Mucosa of stomach (tissue), 1 donor: ENCODE data around the gene FERMT2.

ENCODE experiments used
- H3K27me3 ChIP-seq: one replicate; pipeline ENCODE4 v1.7.0; 2013; ENCODE audit warnings: mild to moderate bottlenecking, low read length; ENCODE audit not compliant: control insufficient read depth, insufficient read depth
- H3K36me3 ChIP-seq: one replicate; pipeline ENCODE4 v1.7.0; 2013; ENCODE audit warnings: low read length; ENCODE audit not compliant: control insufficient read depth, insufficient read depth
- H3K4me1 ChIP-seq: one replicate; pipeline ENCODE4 v1.7.0; 2013; ENCODE audit warnings: mild to moderate bottlenecking, low read length; ENCODE audit not compliant: control insufficient read depth, insufficient read depth
- H3K4me3 ChIP-seq: one replicate; pipeline ENCODE4 v1.7.0; 2013; ENCODE audit warnings: low read length
- H3K9ac ChIP-seq: one replicate; pipeline ENCODE4 v1.7.0; 2013; ENCODE audit warnings: mild to moderate bottlenecking, low read length, moderate library complexity
- H3K9me3 ChIP-seq: one replicate; pipeline ENCODE4 v1.7.0; 2013; ENCODE audit warnings: mild to moderate bottlenecking, low read length, moderate library complexity; ENCODE audit not compliant: control insufficient read depth
- donor health status: Pancreatic carcinoma.

The FERMT2 gene

GRCh38 chr14:52950898-52951680, at the start of gene FERMT2:
Gene FERMT2, minus strand, starts transcription at chr14:52951050. Its CDS starts 482 bp downstream, at chr14:52950568.
- H3K9ac ChIP-seq = peak within 1 kb of the TSS; percentile 71
- H3K9me3 ChIP-seq = no peaks in the 10 kb centered on the region
- H3K4me1 ChIP-seq = peaks cover 7% of the 10 kb centered on the region
- H3K4me3 ChIP-seq = peak within 1 kb of the TSS; percentile 58
- no peaks in the 10 kb centered on the region for H3K36me3 ChIP-seq
- peaks cover 32% of the 10 kb centered on the region for H3K27me3 ChIP-seq

- no peak overlapping the region for H3K9ac ChIP-seq
- no peaks in the 10 kb centered on the region for H3K36me3 ChIP-seq
- H3K4me3 ChIP-seq = no peak overlapping the region
- no peaks in the 10 kb centered on the region for H3K9me3 ChIP-seq
- H3K27me3 ChIP-seq = no peaks in the 10 kb centered on the region
- H3K4me1 ChIP-seq = no peaks in the 10 kb centered on the region
Observed at GRCh38 chr14:52998376-52999015, 47.6 kb upstream of the FERMT2 start.

- no peaks in the 10 kb centered on the region for H3K36me3 ChIP-seq
- no peaks in the 10 kb centered on the region for H3K9me3 ChIP-seq
- no peak overlapping the region for H3K9ac ChIP-seq
- H3K4me3 ChIP-seq = no peak overlapping the region
- no peaks in the 10 kb centered on the region for H3K27me3 ChIP-seq
- no peaks in the 10 kb centered on the region for H3K4me1 ChIP-seq
Observed at GRCh38 chr14:52996493-52996892, 45.6 kb upstream of the FERMT2 start.

GRCh38 chr14:52995998-52996397, 45.1 kb upstream of the FERMT2 start:
- Histone ChIP-seq H3K9ac (no peak overlapping the region), H3K4me3 (no peak overlapping the region), H3K27me3 (no peaks in the 10 kb centered on the region), H3K36me3 (no peaks in the 10 kb centered on the region), H3K4me1 (no peaks in the 10 kb centered on the region), H3K9me3 (no peaks in the 10 kb centered on the region)

GRCh38 chr14:52992236-52992870, 41.5 kb upstream of the FERMT2 start:
- H3K9ac ChIP-seq = no peak overlapping the region
- H3K9me3 ChIP-seq = no peaks in the 10 kb centered on the region
- no peaks in the 10 kb centered on the region for H3K36me3 ChIP-seq
- no peak overlapping the region for H3K4me3 ChIP-seq
- no peaks in the 10 kb centered on the region for H3K27me3 ChIP-seq
- no peaks in the 10 kb centered on the region for H3K4me1 ChIP-seq

GRCh38 chr14:52988139-52988538, 37.3 kb upstream of the FERMT2 start:
- H3K27me3 ChIP-seq = no peaks in the 10 kb centered on the region
- no peak overlapping the region for H3K9ac ChIP-seq
- H3K9me3 ChIP-seq = no peaks in the 10 kb centered on the region
- H3K4me3 ChIP-seq = no peak overlapping the region
- no peaks in the 10 kb centered on the region for H3K36me3 ChIP-seq
- no peaks in the 10 kb centered on the region for H3K4me1 ChIP-seq

GRCh38 chr14:52987514-52987913, 36.7 kb upstream of the FERMT2 start:
- Histone ChIP-seq H3K4me1 (no peaks in the 10 kb centered on the region), H3K36me3 (no peaks in the 10 kb centered on the region), H3K9ac (no peak overlapping the region), H3K9me3 (no peaks in the 10 kb centered on the region), H3K4me3 (no peak overlapping the region), H3K27me3 (no peaks in the 10 kb centered on the region)

GRCh38 chr14:52987042-52987441, 36.2 kb upstream of the FERMT2 start:
- Histone ChIP-seq H3K36me3 (no peaks in the 10 kb centered on the region), H3K27me3 (no peaks in the 10 kb centered on the region), H3K4me1 (no peaks in the 10 kb centered on the region), H3K9me3 (no peaks in the 10 kb centered on the region), H3K4me3 (no peak overlapping the region), H3K9ac (no peak overlapping the region)

GRCh38 chr14:52977798-52978197, 26.9 kb upstream of the FERMT2 start:
- Histone ChIP-seq H3K9ac (no peak overlapping the region), H3K4me3 (no peak overlapping the region), H3K9me3 (no peaks in the 10 kb centered on the region)

GRCh38 chr14:52974406-52974805, 23.6 kb upstream of the FERMT2 start:
- Histone ChIP-seq H3K9ac (no peak overlapping the region), H3K4me1 (no peaks in the 10 kb centered on the region), H3K9me3 (no peaks in the 10 kb centered on the region), H3K27me3 (no peaks in the 10 kb centered on the region), H3K36me3 (no peaks in the 10 kb centered on the region), H3K4me3 (no peak overlapping the region)

More at GRCh38 chr14:52977798-52978197, 26.9 kb upstream of the FERMT2 start:
- no peaks in the 10 kb centered on the region for H3K27me3 ChIP-seq
- no peaks in the 10 kb centered on the region for H3K36me3 ChIP-seq
- H3K4me1 ChIP-seq = no peaks in the 10 kb centered on the region

GRCh38 chr14:52961060-52961639, 10.3 kb upstream of the FERMT2 start:
- Histone ChIP-seq H3K9me3 (no peaks in the 10 kb centered on the region), H3K4me1 (peaks cover 8% of the 10 kb centered on the region), H3K27me3 (no peaks in the 10 kb centered on the region), H3K36me3 (no peaks in the 10 kb centered on the region), H3K4me3 (no peak overlapping the region), H3K9ac (no peak overlapping the region)

- Histone ChIP-seq H3K9me3 (no peaks in the 10 kb centered on the region), H3K27me3 (no peaks in the 10 kb centered on the region), H3K9ac (no peak overlapping the region), H3K4me3 (no peak overlapping the region), H3K4me1 (peaks cover 8% of the 10 kb centered on the region), H3K36me3 (no peaks in the 10 kb centered on the region)
Observed at GRCh38 chr14:52960627-52961026, 9.8 kb upstream of the FERMT2 start.
